OCI-LY3 (cell line): ENCODE data around the gene SPATA19.

Experiments
- H2AFZ ChIP-seq: fragments of 200-600, 300-600 bp; shearing (Covaris generic); 2 replicates; pipeline ENCODE4 v1.6.0; 2014; ENCODE audit warnings: antibody characterized with exemption, low read depth, low read length
- H3K27ac ChIP-seq: fragments of 200-600, 300-600 bp; sonication (generic); 2 replicates; pipeline ENCODE4 v1.5.1; 2014; ENCODE audit warnings: mild to moderate bottlenecking, low read length, moderate library complexity, mixed read lengths
- H3K27me3 ChIP-seq: fragments of 200-600, 300-600 bp; sonication (generic); 2 replicates; pipeline ENCODE4 v1.6.1; 2014; ENCODE audit warnings: low read depth, low read length, mixed read lengths
- H3K36me3 ChIP-seq: fragments of 200-600, 300-600 bp; sonication (generic); replicated peaks from 2 replicates; pipeline ENCODE3; 2014; ENCODE audit warnings: low read depth, low read length, mixed read lengths
- H3K4me1 ChIP-seq: fragments of 300-600, 200-600 bp; sonication (generic); 2 replicates; pipeline ENCODE4 v1.6.1; 2014; ENCODE audit warnings: low read length, mixed read lengths
- H3K4me2 ChIP-seq: fragments of 200-600, 300-600 bp; sonication (generic); 2 replicates; pipeline ENCODE4 v1.6.1; 2014; ENCODE audit warnings: low read length, mixed read lengths
- H3K4me3 ChIP-seq: fragments of 300-600, 200-600 bp; sonication (generic); 2 replicates; pipeline ENCODE4 v1.5.1; 2014; ENCODE audit warnings: antibody characterized with exemption, mild to moderate bottlenecking, low read length, moderate library complexity
- H3K79me2 ChIP-seq: fragments of 300-600, 200-600 bp; shearing (Covaris generic); 2 replicates; pipeline ENCODE4 v1.6.1; 2014; ENCODE audit warnings: mild to moderate bottlenecking, low read length, mixed read lengths
- H3K9ac ChIP-seq: fragments of 300-600, 200-600 bp; shearing (Covaris generic); 2 replicates; pipeline ENCODE4 v1.6.0; 2014; ENCODE audit warnings: mild to moderate bottlenecking, low read length, moderate library complexity
- H3K9me3 ChIP-seq: fragments of 200-600, 300-600 bp; shearing (Covaris generic); 2 replicates; pipeline ENCODE4 v1.6.1; 2014; ENCODE audit warnings: low read length, mixed read lengths; ENCODE audit not compliant: insufficient read depth
- H4K20me1 ChIP-seq: fragments of 200-600, 300-600 bp; sonication (generic); 2 replicates; pipeline ENCODE4 v1.6.1; 2016; ENCODE audit warnings: low read length, mixed read lengths; ENCODE audit not compliant: insufficient read depth
- CTCF ChIP-seq: fragments of 200-600, 300-600 bp; sonication (generic); IDR thresholded peaks from 2 replicates; pipeline ENCODE4 v1.5.1; 2014; ENCODE audit warnings: antibody characterized with exemption, low read length, low read depth
- EZH2phosphoT487 ChIP-seq: fragments of 200-600 bp; shearing (Covaris generic); IDR thresholded peaks from 2 replicates; pipeline ENCODE4 v1.6.1; 2018; ENCODE audit warnings: antibody characterized with exemption, mixed run types, low read depth

SPATA19 gene

GRCh38 chr11:133833898-133834681 lies 11.2 kb downstream of the SPATA19 start:
- Histone ChIP-seq H3K27ac (no peak overlapping the region), H3K27me3 (no peaks in the 10 kb centered on the region), H3K79me2 (no peaks in the 10 kb centered on the region), H3K9me3 (no peaks in the 10 kb centered on the region), H3K4me3 (no peak overlapping the region), H2AFZ (no peak overlapping the region), H4K20me1 (no peaks in the 10 kb centered on the region), H3K9ac (no peak overlapping the region), H3K36me3 (no peaks in the 10 kb centered on the region), H3K4me2 (no peak overlapping the region), H3K4me1 (no peaks in the 10 kb centered on the region)
- no peak for TF ChIP-seq CTCF
- no peak for TF ChIP-seq EZH2phosphoT487

DNA sequence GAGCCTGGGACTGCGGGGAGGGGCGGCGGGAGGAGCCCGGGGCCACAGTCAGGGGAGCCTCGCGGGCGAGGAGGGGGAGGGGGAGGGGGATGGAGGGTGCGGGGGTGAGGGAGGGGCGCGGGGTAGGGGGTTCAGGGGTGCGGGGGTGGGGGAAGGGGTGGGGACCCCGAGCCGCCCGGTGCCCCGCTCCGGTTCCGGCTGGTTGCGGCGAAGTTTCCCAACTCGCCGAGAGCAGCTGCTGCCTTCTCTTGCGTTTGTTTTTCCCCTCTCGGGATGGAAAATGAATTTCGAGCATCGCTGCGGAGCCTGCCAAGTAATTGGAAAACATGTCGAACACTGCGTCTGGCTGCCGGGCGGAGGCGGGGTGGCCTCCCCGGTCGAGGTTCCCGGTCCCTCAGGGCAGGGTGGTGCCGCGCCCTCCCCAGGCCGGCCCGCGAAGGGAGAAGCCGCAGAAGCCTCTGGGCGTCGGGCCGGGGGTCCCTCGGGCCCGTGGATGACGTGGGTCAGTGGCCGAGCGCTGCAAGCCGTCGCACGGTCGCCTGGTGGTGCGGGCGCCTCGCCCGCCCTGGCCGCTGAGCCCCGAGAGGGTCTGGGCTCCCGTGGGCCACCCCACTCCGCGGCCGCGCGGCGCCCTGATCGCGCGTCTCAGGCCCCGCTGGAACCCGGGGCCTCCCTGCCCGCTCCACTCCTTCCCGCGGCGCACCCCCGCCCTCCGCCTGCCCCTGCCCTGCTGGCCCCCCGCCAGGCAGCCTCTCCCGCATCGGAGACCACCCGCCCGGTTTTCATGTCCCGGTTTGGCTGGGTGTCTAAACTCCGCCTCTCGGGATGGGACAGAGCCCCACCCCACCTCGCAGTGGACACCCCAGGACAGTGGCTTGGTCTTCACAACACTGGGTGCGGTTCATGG lies 12.1 kb downstream of the SPATA19 start:
- H3K36me3 ChIP-seq = no peaks in the 10 kb centered on the region
- no peaks in the 10 kb centered on the region for H3K79me2 ChIP-seq
- H2AFZ ChIP-seq = no peak overlapping the region
- H3K4me3 ChIP-seq = no peak overlapping the region
- TF ChIP-seq CTCF (no peak), EZH2phosphoT487 (no peak)
- no peaks in the 10 kb centered on the region for H3K9me3 ChIP-seq
- H3K27me3 ChIP-seq = no peaks in the 10 kb centered on the region
- no peak overlapping the region for H3K9ac ChIP-seq
- no peak overlapping the region for H3K27ac ChIP-seq
- no peaks in the 10 kb centered on the region for H3K4me1 ChIP-seq
- H4K20me1 ChIP-seq = no peaks in the 10 kb centered on the region
- H3K4me2 ChIP-seq = no peak overlapping the region

GRCh38 chr11:133832096-133832990 lies 13.0 kb downstream of the SPATA19 start:
- H3K9ac ChIP-seq = no peak overlapping the region
- TF ChIP-seq EZH2phosphoT487 = no peak
- TF ChIP-seq CTCF = no peak
- H3K4me3 ChIP-seq = no peak overlapping the region
- no peak overlapping the region for H3K27ac ChIP-seq
- no peaks in the 10 kb centered on the region for H3K27me3 ChIP-seq
- no peaks in the 10 kb centered on the region for H3K36me3 ChIP-seq
- no peaks in the 10 kb centered on the region for H3K4me1 ChIP-seq
- H4K20me1 ChIP-seq = no peaks in the 10 kb centered on the region
- no peaks in the 10 kb centered on the region for H3K79me2 ChIP-seq
- no peak overlapping the region for H2AFZ ChIP-seq
- no peaks in the 10 kb centered on the region for H3K9me3 ChIP-seq
- no peak overlapping the region for H3K4me2 ChIP-seq
